HEK293 (cell line): ENCODE measurements around the gene BLOC1S4.

Source experiments
- HOXC10 ChIP-seq: sonication (generic); formaldehyde crosslinking; IDR thresholded peaks from 2 replicates; pipeline ENCODE4 v1.8.1; 2023; ENCODE audit warnings: mild to moderate bottlenecking, missing genetic modification reagents
- ZNF350 ChIP-seq: fragments of 450-650 bp; formaldehyde crosslinking; IDR thresholded peaks from 2 replicates; pipeline ENCODE4 v1.5.0; 2017; ENCODE audit warnings: missing biosample characterization, mild to moderate bottlenecking, missing genetic modification characterization
- ZNF391 ChIP-seq: fragments of 450-650 bp; formaldehyde crosslinking; IDR thresholded peaks from 2 replicates; pipeline ENCODE4 v1.5.1; 2016; ENCODE audit warnings: low read depth, missing biosample characterization, missing genetic modification characterization, borderline replicate concordance
- ZNF623 ChIP-seq: fragments of 450-650 bp; formaldehyde crosslinking; IDR thresholded peaks from 2 replicates; pipeline ENCODE4 v1.5.1; 2016; ENCODE audit warnings: missing biosample characterization, missing genetic modification characterization
- ZSCAN30 ChIP-seq: fragments of 450-650 bp; IDR thresholded peaks from 2 replicates; pipeline ENCODE4 v1.5.1; 2018; ENCODE audit warnings: missing biosample characterization, mild to moderate bottlenecking, missing genetic modification characterization, moderate library complexity

DNA sequence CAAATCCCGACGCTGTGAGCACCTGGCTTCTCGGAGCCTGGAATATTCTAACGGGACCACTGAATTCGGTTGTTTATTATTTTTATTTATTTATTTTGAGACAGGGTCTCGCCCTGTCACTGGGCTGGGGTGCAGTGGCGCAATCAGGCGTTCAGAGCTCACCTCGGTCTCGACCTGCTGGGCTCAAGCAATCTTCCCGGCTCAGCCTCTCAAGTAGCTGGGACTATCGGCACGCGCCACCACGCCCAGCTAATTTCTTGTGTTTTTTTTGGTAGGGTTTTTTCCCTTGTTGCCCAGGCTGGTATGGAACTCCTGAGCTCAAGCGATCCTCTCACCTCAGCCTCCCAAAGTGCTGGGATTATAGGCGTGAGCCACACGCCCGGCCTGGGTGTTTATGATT, 43.8 kb upstream of the BLOC1S4 start:
- TF ChIP-seq ZNF623 (tag by site-specific recombination): no peak
- TF ChIP-seq HOXC10: no peak
- TF ChIP-seq ZNF391 (tag by site-specific recombination): no peak
- TF ChIP-seq ZSCAN30 (tag by site-specific recombination): no peak
- TF ChIP-seq ZNF350 (tag by site-specific recombination): no peak
